ENCODE results near the gene ZNF343. TPM values are rescaled to one million over a fixed set of nuclear protein-coding genes. Genes with fewer than 3 reads are reported as not detected.
"Not testable (repeated sequence)": the region's sequence is repeated elsewhere in the genome, so short reads cannot be mapped to it uniquely, and the experiment has no call there.

ZNF343 gene
- total and polyA plus RNA-seq, 2 donors (not counting 1 experiment from before 2014, with no cell fraction given) = 11.6 to 23.4 TPM

- peak overlapping the region; percentile 90 for H3K4me3 Mint-ChIP-seq
- H3K27ac ChIP-seq (ENCODE audit: low read length in 2 of 2) = peak overlapping the region; percentile 49 to 72
- H3K9me3 Mint-ChIP-seq (ENCODE audit: insufficient read depth) = no peaks in the 10 kb centered on the region
- H3K79me2 ChIP-seq (ENCODE audit: control insufficient read depth, insufficient read depth, low read length) = no peaks in the 10 kb centered on the region
- H3K4me1 Mint-ChIP-seq = peaks cover 12% of the 10 kb centered on the region
- DNase-seq (peak; percentile 91), ATAC-seq (ENCODE audit: low read depth) (peak; percentile 87)
- intact Hi-C loops (cut with micrococcal nuclease) = loop anchor here (1.0 to 2.0 kb wide), 5 partner anchors 16 to 477 kb away; partner anchors contain the start of genes NOP56, SNRPB and ZNF343
- peak overlapping the region; percentile 77 for H3K27ac Mint-ChIP-seq
- no peaks in the 10 kb centered on the region for H4K20me1 ChIP-seq (ENCODE audit: control insufficient read depth, insufficient read depth, low read length, poor library complexity, severe bottlenecking)
- H3K4me1 ChIP-seq (ENCODE audit: control insufficient read depth in 2 of 2, insufficient read depth in 2 of 2, low read length in 2 of 2) = peaks cover 9 to 19% of the 10 kb centered on the region in 2 donors
- peaks cover 0 to 14% (median 3%) of the 10 kb centered on the region in 4 experiments for H3K27me3 ChIP-seq (replicated peaks in 1 of 4; ENCODE audit: control extremely low read depth in 1 of 4, control insufficient read depth in 3 of 4, insufficient read depth in 4 of 4, low read length in 3 of 4)
- peak overlapping the region; percentile 99 for H3K4me2 ChIP-seq (replicated peaks; ENCODE audit: low read depth, low read length, poor library complexity, severe bottlenecking)
- ChIA-PET CTCF (interaction anchor here (0.6 to 4.8 kb wide), 19 partner anchors 11 to 792 kb away, joined by 3 to 48 read pairs (median 4); partner anchors contain the start of genes NOP56, SNRPB and ZNF343), POLR2A (interaction anchor here (0.7 to 1.7 kb wide), 4 partner anchors 47 to 1276 kb away, joined by 4 to 9 read pairs (median 6); partner anchors contain the start of genes NOP56 and SNRPB)
- peak overlapping the region; percentile 52 to 94 (median 84) for H3K4me3 ChIP-seq (ENCODE audit: control extremely low read depth in 1 of 5, extremely low read depth in 1 of 5, insufficient read depth in 1 of 5, low read depth in 2 of 5, low read length in 4 of 5)
- H3K9ac ChIP-seq (ENCODE audit: low read length) = peak overlapping the region; percentile 97
- H3K9me3 ChIP-seq (ENCODE audit: control extremely low read depth in 1 of 3, control insufficient read depth in 2 of 3, insufficient read depth in 1 of 3, low read length in 2 of 3) = no peaks in the 10 kb centered on the region
- H3K36me3 ChIP-seq (replicated peaks in 1 of 2; ENCODE audit: control extremely low read depth in 1 of 2, control insufficient read depth in 1 of 2, extremely low read depth in 1 of 2, insufficient read depth in 2 of 2, low read length in 1 of 2) = no peaks in the 10 kb centered on the region
- peak overlapping the region; percentile 99 for H2AFZ ChIP-seq (ENCODE audit: insufficient read depth, low read depth, low read length, poor library complexity, severe bottlenecking)
- TF ChIP-seq EZH2 (IDR thresholded peaks at IDR 0.05; ENCODE audit: borderline replicate concordance, insufficient read depth, low read depth, low read length, poor library complexity, severe bottlenecking) (no peak), CTCF (IDR thresholded peaks at IDR 0.05) (peak; percentile 97)
- WGBS (ENCODE audit: insufficient coverage) = 6% methylated on average over 22 of the region's 26 CpGs
- H3K27me3 Mint-ChIP-seq = peaks cover 3% of the 10 kb centered on the region
Measured at GRCh38 chr20:2523919-2524708, 15.4 kb upstream of the ZNF343 start.

GRCh38 chr20:2522826-2523429 lies 14.2 kb upstream of the ZNF343 start:
- H3K4me3 ChIP-seq (ENCODE audit: control extremely low read depth in 1 of 5, extremely low read depth in 1 of 5, insufficient read depth in 1 of 5, low read depth in 2 of 5, low read length in 4 of 5); H3K4me2 ChIP-seq (replicated peaks; ENCODE audit: low read depth, low read length, poor library complexity, severe bottlenecking); H3K36me3 ChIP-seq (replicated peaks in 1 of 2; ENCODE audit: control extremely low read depth in 1 of 2, control insufficient read depth in 1 of 2, extremely low read depth in 1 of 2, insufficient read depth in 2 of 2, low read length in 1 of 2); H3K9me3 Mint-ChIP-seq (ENCODE audit: insufficient read depth); H4K20me1 ChIP-seq (ENCODE audit: control insufficient read depth, insufficient read depth, low read length, poor library complexity, severe bottlenecking); H3K27ac Mint-ChIP-seq; H3K27ac ChIP-seq (ENCODE audit: low read length in 2 of 2); H3K9me3 ChIP-seq (ENCODE audit: control extremely low read depth in 1 of 3, control insufficient read depth in 2 of 3, insufficient read depth in 1 of 3, low read length in 2 of 3); ATAC-seq (ENCODE audit: low read depth); H3K9ac ChIP-seq (ENCODE audit: low read length); DNase-seq; H3K79me2 ChIP-seq (ENCODE audit: control insufficient read depth, insufficient read depth, low read length); H3K4me3 Mint-ChIP-seq; H2AFZ ChIP-seq (ENCODE audit: insufficient read depth, low read depth, low read length, poor library complexity, severe bottlenecking); intact Hi-C loops (cut with micrococcal nuclease); H3K27me3 Mint-ChIP-seq: not testable (repeated sequence)
- WGBS (ENCODE audit: insufficient coverage) = 100% methylated on average over 2 of the region's 5 CpGs
- peaks cover 9 to 19% of the 10 kb centered on the region in 2 donors for H3K4me1 ChIP-seq (ENCODE audit: control insufficient read depth in 2 of 2, insufficient read depth in 2 of 2, low read length in 2 of 2)
- peaks cover 0 to 14% (median 3%) of the 10 kb centered on the region in 4 experiments for H3K27me3 ChIP-seq (replicated peaks in 1 of 4; ENCODE audit: control extremely low read depth in 1 of 4, control insufficient read depth in 3 of 4, insufficient read depth in 4 of 4, low read length in 3 of 4)
- POLR2A ChIA-PET = interaction anchor here (0.7 kb wide), 1 partner anchor 46 kb away, joined by 5 read pairs; no protein-coding TSS in a partner anchor
- CTCF ChIA-PET = interaction anchor here (0.6 to 4.8 kb wide), 16 partner anchors 10 to 1356 kb away, joined by 3 to 48 read pairs (median 6); partner anchors contain the start of genes SNRPB and ZNF343
- H3K4me1 Mint-ChIP-seq = peaks cover 12% of the 10 kb centered on the region
